Caco-2 (cell line): ENCODE results near the gene HLA-DMA. TPM values are rescaled to one million over a fixed set of nuclear protein-coding genes. Genes with fewer than 3 reads are reported as not detected.

Source experiments
- BruUV-seq: library from RNA; stranded (reverse); fragments of 400-500 nt; replicated peaks from 2 replicates; lab custom pipeline; 2021; lab: Mats Ljungman, UMichigan
- CTCF ChIA-PET: fragments of 300-600 bp; sonication (Branson Sonifier 250); formaldehyde crosslinking; loops from one replicate; lab custom pipeline; 2022; ENCODE audit warnings: antibody characterized with exemption; lab: Charles Lee
- POLR2A ChIA-PET: fragments of 300-600 bp; sonication (Branson Sonifier 250); formaldehyde crosslinking; loops from one replicate; lab custom pipeline; 2022; ENCODE audit warnings: antibody characterized with exemption; lab: Charles Lee
- DNase-seq, 2 experiments: peaks; one replicate each; pipeline versions ENCODE4 v3.0.0 to v3.0.0-alpha.2; 2020 to 2022
- H3K27me3 ChIP-seq: replicated peaks from 2 replicates; pipeline ENCODE4 v1.6.0; 2011; ENCODE audit warnings: low read length; ENCODE audit not compliant: control insufficient read depth, insufficient read depth
- H3K36me3 ChIP-seq: 2 replicates; pipeline ENCODE4 v1.5.1; 2011; ENCODE audit warnings: low read length; ENCODE audit not compliant: control insufficient read depth, insufficient read depth
- H3K4me1 ChIP-seq: fragments of 250-450 bp; sonication (Bioruptor Pico); 2 replicates; pipeline ENCODE4 v1.5.1; 2020; ENCODE audit warnings: mild to moderate bottlenecking
- H3K4me3 ChIP-seq: 2 replicates; pipeline ENCODE4 v1.5.1; 2011; ENCODE audit warnings: low read depth, mild to moderate bottlenecking, control low read depth, low read length
- H3K9me3 ChIP-seq: fragments of 250-450 bp; sonication (Bioruptor Pico); 2 replicates; pipeline ENCODE4 v1.5.1; 2020; ENCODE audit warnings: mild to moderate bottlenecking, moderate library complexity
- H3K27ac Mint-ChIP-seq: one replicate; pipeline ENCODE4 v1.8.0; 2022; ENCODE audit warnings: mixed read lengths; ENCODE audit not compliant: unreplicated experiment
- H3K27me3 Mint-ChIP-seq: one replicate; pipeline ENCODE4 v1.8.0; 2022; ENCODE audit warnings: mixed read lengths; ENCODE audit not compliant: insufficient read depth, unreplicated experiment
- H3K36me3 Mint-ChIP-seq: one replicate; pipeline ENCODE4 v1.8.0; 2022; ENCODE audit warnings: mild to moderate bottlenecking, mixed read lengths; ENCODE audit not compliant: insufficient read depth, unreplicated experiment
- H3K4me1 Mint-ChIP-seq: one replicate; pipeline ENCODE4 v1.8.0; 2022; ENCODE audit warnings: low read depth, mixed read lengths; ENCODE audit not compliant: unreplicated experiment
- H3K4me3 Mint-ChIP-seq: one replicate; pipeline ENCODE4 v1.8.0; 2022; ENCODE audit warnings: mild to moderate bottlenecking, moderate library complexity, mixed read lengths; ENCODE audit not compliant: unreplicated experiment
- H3K9me3 Mint-ChIP-seq: one replicate; pipeline ENCODE4 v1.8.0; 2022; ENCODE audit warnings: mixed read lengths; ENCODE audit not compliant: unreplicated experiment
- CTCF ChIP-seq, 2 experiments: fragments of 200-600 bp in 1 of 2; IDR thresholded peaks; 1 replicate in 1 of 2; 2 replicates in 1 of 2; pipeline versions ENCODE4 v1.5.1 to v1.8.0; 2011 to 2022; ENCODE audit warnings: antibody characterized with exemption in 1 of 2, control low read depth in 1 of 2, inconsistent platforms in 1 of 2, low read depth in 1 of 2, low read length in 1 of 2, mild to moderate bottlenecking in 1 of 2, moderate library complexity in 1 of 2; ENCODE audit not compliant: insufficient read depth in 1 of 2, severe bottlenecking in 1 of 2, unreplicated experiment in 1 of 2
- intact Hi-C: fragments of 100-400 bp; cut with micrococcal nuclease; formaldehyde crosslinking; loops from one replicate; pipeline ENCODE4 v1.10.0; 2022; ENCODE audit not compliant: unreplicated experiment
- total RNA-seq: library from RNA; stranded (reverse); gene quantifications from 2 replicates; pipeline ENCODE4 v1.2.3, GENCODE V29; 2022

HLA-DMA gene
- total RNA-seq, 1 experiment from 2014 or later: 2.1 TPM

- Mint-ChIP-seq H3K36me3 (peaks cover 84% of the 10 kb centered on the region), H3K27ac (peak overlapping the region; percentile 100), H3K4me3 (peak overlapping the region; percentile 85), H3K9me3 (no peaks in the 10 kb centered on the region), H3K4me1 (peaks cover 24% of the 10 kb centered on the region), H3K27me3 (no peaks in the 10 kb centered on the region)
- no peaks in the 10 kb centered on the region for H3K9me3 ChIP-seq
- ChIA-PET CTCF (interaction anchor here (0.7 to 2.9 kb wide), 7 partner anchors 14 to 775 kb away, joined by 3 to 46 read pairs (median 6); partner anchors contain the start of gene TAP2), POLR2A (interaction anchor here (0.5 to 3.4 kb wide), 17 partner anchors 11 to 1231 kb away, joined by 3 to 61 read pairs (median 4); partner anchors contain the start of genes ATF6B, HLA-DMA, RING1 and TAP2)
- peak overlapping the region; percentile 89 for H3K4me3 ChIP-seq
- intact Hi-C loops: loop anchor here (2.0 kb wide), 1 partner anchor 230 kb away; the partner anchor contains the start of genes RXRB and SLC39A7
- no peaks in the 10 kb centered on the region for H3K27me3 ChIP-seq
- peaks cover 15% of the 10 kb centered on the region for H3K4me1 ChIP-seq
- BruUV-seq: no TSS peak
- DNase-seq: peak; percentile 88 to 93
- no peak for TF ChIP-seq CTCF (IDR thresholded peaks at IDR 0.05; ENCODE audit: insufficient read depth in 1 of 2, low read depth in 1 of 2, low read length in 1 of 2, severe bottlenecking in 1 of 2, unreplicated experiment in 1 of 2)
- H3K36me3 ChIP-seq: peaks cover 10% of the 10 kb centered on the region
Measured at GRCh38 chr6:32970413-32971241, 17.7 kb upstream of the HLA-DMA start.

GRCh38 chr6:32969685-32970412 is 17.0 kb upstream of the HLA-DMA start:
- TSS peak; percentile 31 for BruUV-seq
- Mint-ChIP-seq H3K27me3 (no peaks in the 10 kb centered on the region), H3K4me3 (peak overlapping the region; percentile 85), H3K36me3 (peaks cover 80% of the 10 kb centered on the region), H3K27ac (peak overlapping the region; percentile 100), H3K9me3 (no peaks in the 10 kb centered on the region), H3K4me1 (peaks cover 21% of the 10 kb centered on the region)
- DNase-seq: peak; percentile 83 to 87
- H3K27me3 ChIP-seq: no peaks in the 10 kb centered on the region
- H3K9me3 ChIP-seq: no peaks in the 10 kb centered on the region
- ChIA-PET CTCF (interaction anchor here (0.7 to 2.9 kb wide), 4 partner anchors 15 to 36 kb away, joined by 3 to 46 read pairs (median 12); no protein-coding TSS in a partner anchor), POLR2A (interaction anchor here (0.6 to 3.4 kb wide), 9 partner anchors 12 to 877 kb away, joined by 3 to 61 read pairs (median 4); partner anchors contain the start of genes ATF6B and HLA-DMA)
- TF ChIP-seq CTCF (IDR thresholded peaks at IDR 0.05; ENCODE audit: insufficient read depth in 1 of 2, low read depth in 1 of 2, low read length in 1 of 2, severe bottlenecking in 1 of 2, unreplicated experiment in 1 of 2): peak; percentile 12 to 41
- peaks cover 10% of the 10 kb centered on the region for H3K36me3 ChIP-seq
- H3K4me3 ChIP-seq: peak overlapping the region; percentile 89
- intact Hi-C loops: loop anchor here (2.0 to 10.0 kb wide), 3 partner anchors 78 to 775 kb away; partner anchors contain the start of genes GPSM3, PBX2, RXRB and SLC39A7
- H3K4me1 ChIP-seq: peaks cover 8% of the 10 kb centered on the region
